Measurements from ENCODE around the gene CFAP61. TPM values are rescaled to one million over a fixed set of nuclear protein-coding genes. Genes with fewer than 3 reads are reported as not detected.

CFAP61 gene
- total and polyA plus RNA-seq, 9 of the 15 experiments (the other 6 are each of a cell fraction or from before 2014, with no cell fraction given) = 0.11 TPM; not detected in 8

DNA sequence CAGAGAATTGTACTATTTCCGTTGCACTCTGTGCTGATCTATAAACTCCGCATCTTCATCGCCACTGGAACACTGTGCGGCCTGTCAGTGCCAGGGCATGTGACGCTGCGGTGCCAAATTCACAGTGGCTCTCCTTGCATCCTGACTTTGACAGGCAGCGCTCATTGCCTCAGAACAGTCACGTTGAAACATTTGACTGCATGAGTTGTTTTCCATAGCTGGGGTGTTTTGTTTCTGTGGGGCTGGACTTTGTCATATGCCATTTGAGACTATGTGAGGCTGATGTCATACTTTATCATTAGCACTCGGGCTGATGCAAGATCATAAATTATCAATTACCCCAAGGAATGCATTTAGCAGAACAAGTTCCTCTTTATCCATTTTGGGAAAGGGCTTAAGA is 32.7 kb downstream of the CFAP61 start:
- 10% methylated on average over 9 of the region's 9 CpGs for WGBS (ENCODE audit: insufficient coverage, low coverage, missing lambda C conversion rate)
- CTCF ChIA-PET (ENCODE audit: low intra/inter-chr PET ratio) = no interaction called here
- TF ChIP-seq, protein P1, sequence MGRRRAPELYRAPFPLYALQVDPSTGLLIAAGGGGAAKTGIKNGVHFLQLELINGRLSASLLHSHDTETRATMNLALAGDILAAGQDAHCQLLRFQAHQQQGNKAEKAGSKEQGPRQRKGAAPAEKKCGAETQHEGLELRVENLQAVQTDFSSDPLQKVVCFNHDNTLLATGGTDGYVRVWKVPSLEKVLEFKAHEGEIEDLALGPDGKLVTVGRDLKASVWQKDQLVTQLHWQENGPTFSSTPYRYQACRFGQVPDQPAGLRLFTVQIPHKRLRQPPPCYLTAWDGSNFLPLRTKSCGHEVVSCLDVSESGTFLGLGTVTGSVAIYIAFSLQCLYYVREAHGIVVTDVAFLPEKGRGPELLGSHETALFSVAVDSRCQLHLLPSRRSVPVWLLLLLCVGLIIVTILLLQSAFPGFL (CRISPR knock-in tag; IDR thresholded peaks at IDR 0.05) = no peak
- TF ChIP-seq TRIM24 (IDR thresholded peaks at IDR 0.05) = no peak
- no peak for TF ChIP-seq REST (IDR thresholded peaks at IDR 0.05; ENCODE audit: borderline replicate concordance)
- no peak for TF ChIP-seq REST (CRISPR knock-in tag; IDR thresholded peaks at IDR 0.05; ENCODE audit: low read depth)
- TF ChIP-seq CHD4 (IDR thresholded peaks at IDR 0.05; ENCODE audit: insufficient read depth, insufficient replicate concordance, low read depth, low read length, poor library complexity, severe bottlenecking) = no peak
- no peak for TF ChIP-seq KLF13 (tag; IDR thresholded peaks at IDR 0.05; ENCODE audit: borderline replicate concordance, low read depth)
- TF ChIP-seq CEBPG (CRISPR knock-in tag; IDR thresholded peaks at IDR 0.05) = no peak
- TF ChIP-seq CEBPG (tag; conservative IDR thresholded peaks at IDR 0.05 in 1 of 2, IDR thresholded peaks at IDR 0.05 in 1 of 2) = peak in 1 of 2 experiments; percentile 50; a peak in 1 of 4 replicates
- no peak for TF ChIP-seq EWSR1 (IDR thresholded peaks at IDR 0.05; ENCODE audit: borderline replicate concordance, low read depth, partially characterized antibody)
- no peak for TF ChIP-seq ZNF174 (CRISPR knock-in tag; IDR thresholded peaks at IDR 0.05)
- TF ChIP-seq TAF9B (IDR thresholded peaks at IDR 0.05; ENCODE audit: partially characterized antibody) = no peak
- peak; percentile 34; the same call in 1 of the 2 replicates for TF ChIP-seq ATF3 (IDR thresholded peaks at IDR 0.05)
- no peak for TF ChIP-seq ATF3 (CRISPR knock-in tag; conservative IDR thresholded peaks at IDR 0.05)

More for the DNA sequence above, 32.7 kb downstream of the CFAP61 start:
- Histone ChIP-seq H3K9ac (ENCODE audit: insufficient read depth in 1 of 2, low read depth in 2 of 2, low read length in 2 of 2) (no peak overlapping the region), H3K36me3 (ENCODE audit: control insufficient read depth, insufficient read depth, low read length) (no peaks in the 10 kb centered on the region), H3K9me3 (replicated peaks; ENCODE audit: control insufficient read depth, insufficient read depth, low read depth, low read length) (no peaks in the 10 kb centered on the region), H4K20me1 (replicated peaks; ENCODE audit: control insufficient read depth, insufficient read depth, low read length) (no peaks in the 10 kb centered on the region), H3K27ac (ENCODE audit: extremely low read depth, low read depth, low read length) (no peak overlapping the region), H3K4me1 (replicated peaks in 1 of 2; ENCODE audit: control insufficient read depth in 2 of 2, insufficient read depth in 2 of 2, low read length in 2 of 2) (no peaks in the 10 kb centered on the region), H2AFZ (ENCODE audit: low read depth, low read length) (no peak overlapping the region), H3K9me1 (ENCODE audit: control insufficient read depth, insufficient read depth, low read length) (no peaks in the 10 kb centered on the region), H3K79me2 (ENCODE audit: control insufficient read depth, insufficient read depth, low read length) (no peaks in the 10 kb centered on the region), H3K27me3 (ENCODE audit: control insufficient read depth in 2 of 2, insufficient read depth in 2 of 2, low read length in 2 of 2) (no peaks in the 10 kb centered on the region), H3K4me2 (ENCODE audit: insufficient read depth, low read length) (no peak overlapping the region), H3K4me3 (no peak overlapping the region)
- no peak for FAIRE-seq
- BruUV-seq (replicated peaks) = no TSS peak
- no peak for DNase-seq (ENCODE audit: extremely low read depth in 1 of 4, low spot score in 3 of 4)
- no peak for ATAC-seq
- in situ Hi-C loops (cut with MboI) = loop anchor here (25.0 kb wide), 2 partner anchors 477 to 727 kb away; no protein-coding TSS in a partner anchor
- POLR2A ChIA-PET = no interaction called here
- intact Hi-C loops (cut with micrococcal nuclease) = loop anchor here (10.0 kb wide), 1 partner anchor 510 kb away; no protein-coding TSS in a partner anchor
